HG03095 (cell line): Measurements from ENCODE around the gene HSD3B2.
"Not testable (repeated sequence)": the region's sequence is repeated elsewhere in the genome, so short reads cannot be mapped to it uniquely, and the experiment has no call there.

ENCODE experiments used
- ATAC-seq: cut with Tn5 transposase; IDR thresholded peaks from one replicate; pipeline ENCODE4 v1.9.1; 2021; ENCODE audit warnings: moderate library complexity; ENCODE audit not compliant: unreplicated experiment

The HSD3B2 gene

GRCh38 chr1:119414950-119415349, at the start of gene HSD3B2:
TSS of gene HSD3B2 (plus strand) at chr1:119415150. CDS start at chr1:119415420, 270 bp downstream.
- no peak for ATAC-seq

- no peak for ATAC-seq
These were observed 48.5 kb upstream of the HSD3B2 start for GRCh38 chr1:119366424-119366823.

- ATAC-seq: no peak
These were observed 47.4 kb upstream of the HSD3B2 start for GRCh38 chr1:119367432-119368124.

- no peak for ATAC-seq
These were observed 46.4 kb upstream of the HSD3B2 start, which contains the start of gene HAO2 for GRCh38 chr1:119368554-119368953. TSS of gene HAO2 (plus strand) at chr1:119368785. CDS start at chr1:119381086, 12,301 bp downstream.

GRCh38 chr1:119370748-119371147, 44.2 kb upstream of the HSD3B2 start:
- ATAC-seq: no peak

- no peak for ATAC-seq
These were observed 43.1 kb upstream of the HSD3B2 start for GRCh38 chr1:119371815-119372214.

- no peak for ATAC-seq
These were observed 42.4 kb upstream of the HSD3B2 start for GRCh38 chr1:119372503-119373086.

- no peak for ATAC-seq
These were observed 41.5 kb upstream of the HSD3B2 start for GRCh38 chr1:119373465-119373864.

- ATAC-seq: no peak
These were observed 40.6 kb upstream of the HSD3B2 start for GRCh38 chr1:119374208-119374874.

- ATAC-seq: peak; percentile 43
These were observed 39.6 kb upstream of the HSD3B2 start for GRCh38 chr1:119375366-119375765.

- no peak for ATAC-seq
These were observed 38.4 kb upstream of the HSD3B2 start for GRCh38 chr1:119376594-119376993.

GRCh38 chr1:119377594-119377993, 37.4 kb upstream of the HSD3B2 start:
- ATAC-seq: not testable (repeated sequence)

GRCh38 chr1:119379117-119379516, 35.8 kb upstream of the HSD3B2 start:
- ATAC-seq: no peak

GRCh38 chr1:119380304-119380703, 34.6 kb upstream of the HSD3B2 start:
- ATAC-seq: no peak

- no peak for ATAC-seq
These were observed 33.8 kb upstream of the HSD3B2 start for GRCh38 chr1:119380983-119381662.

- ATAC-seq: no peak
These were observed 30.4 kb upstream of the HSD3B2 start for GRCh38 chr1:119384591-119384990.

- ATAC-seq: no peak
These were observed 29.3 kb upstream of the HSD3B2 start for GRCh38 chr1:119385650-119386049.

GRCh38 chr1:119387858-119388257, 27.1 kb upstream of the HSD3B2 start:
- no peak for ATAC-seq

GRCh38 chr1:119388450-119388849, 26.5 kb upstream of the HSD3B2 start:
- ATAC-seq: no peak

GRCh38 chr1:119390526-119390925, 24.4 kb upstream of the HSD3B2 start:
- ATAC-seq: no peak

GRCh38 chr1:119391749-119392148, 23.2 kb upstream of the HSD3B2 start:
- no peak for ATAC-seq
